WERI-Rb-1 (cell line): ENCODE data around the gene ACSF2.

ENCODE experiments used
- DNase-seq: peaks from one replicate; pipeline ENCODE4 v3.0.0-alpha.2; 2020
- H3K27ac ChIP-seq: fragments of 250-450 bp; sonication (Bioruptor Pico); 2 replicates; pipeline ENCODE4 v1.5.1; 2020; ENCODE audit warnings: mild to moderate bottlenecking, moderate library complexity
- H3K27me3 ChIP-seq: fragments of 250-450 bp; sonication (Bioruptor Pico); 2 replicates; pipeline ENCODE4 v1.5.1; 2021; ENCODE audit warnings: mild to moderate bottlenecking, low read depth, moderate library complexity; ENCODE audit not compliant: insufficient read depth, severe bottlenecking
- H3K36me3 ChIP-seq: fragments of 250-450 bp; sonication (Bioruptor Pico); 2 replicates; pipeline ENCODE4 v1.5.1; 2020; ENCODE audit warnings: mild to moderate bottlenecking, moderate library complexity
- H3K4me3 ChIP-seq: 2 replicates; pipeline ENCODE4 v1.5.1; 2011; ENCODE audit warnings: low read depth, mild to moderate bottlenecking, control low read depth, low read length
- H3K9me3 ChIP-seq: fragments of 250-450 bp; sonication (Bioruptor Pico); 2 replicates; pipeline ENCODE4 v1.5.1; 2021; ENCODE audit warnings: mild to moderate bottlenecking, moderate library complexity; ENCODE audit not compliant: severe bottlenecking
- TF ChIP-seq, protein P1 (sequence below): IDR thresholded peaks from 2 replicates; pipeline ENCODE4 v1.5.1; 2011; ENCODE audit warnings: low read depth, mild to moderate bottlenecking, control low read depth, inconsistent platforms, low read length

ACSF2 gene

DNA sequence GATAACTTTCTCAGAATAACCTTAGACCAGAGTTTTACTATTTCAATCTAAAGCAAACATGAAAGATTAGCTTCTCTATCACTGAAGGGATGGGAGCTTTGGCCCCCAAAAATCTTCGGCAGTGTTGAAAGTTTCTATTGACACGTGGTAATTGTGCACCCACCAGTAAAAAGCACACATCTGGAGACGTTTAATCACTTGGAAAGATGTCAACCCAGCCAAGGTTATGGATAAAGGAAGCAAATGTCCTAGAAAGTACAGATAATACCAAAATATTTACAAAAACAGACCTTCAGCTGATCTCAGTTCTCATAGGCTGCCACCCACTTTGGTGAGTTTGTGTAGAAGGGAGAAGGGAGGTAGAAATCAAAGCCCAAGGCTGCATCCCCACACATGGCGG is 87.5 kb downstream of the ACSF2 start:
- H3K27me3 ChIP-seq = no peaks in the 10 kb centered on the region
- H3K9me3 ChIP-seq = no peaks in the 10 kb centered on the region
- no peak overlapping the region for H3K27ac ChIP-seq
- no peaks in the 10 kb centered on the region for H3K36me3 ChIP-seq
- DNase-seq = no peak
- H3K4me3 ChIP-seq = no peak overlapping the region
- TF ChIP-seq, protein P1, sequence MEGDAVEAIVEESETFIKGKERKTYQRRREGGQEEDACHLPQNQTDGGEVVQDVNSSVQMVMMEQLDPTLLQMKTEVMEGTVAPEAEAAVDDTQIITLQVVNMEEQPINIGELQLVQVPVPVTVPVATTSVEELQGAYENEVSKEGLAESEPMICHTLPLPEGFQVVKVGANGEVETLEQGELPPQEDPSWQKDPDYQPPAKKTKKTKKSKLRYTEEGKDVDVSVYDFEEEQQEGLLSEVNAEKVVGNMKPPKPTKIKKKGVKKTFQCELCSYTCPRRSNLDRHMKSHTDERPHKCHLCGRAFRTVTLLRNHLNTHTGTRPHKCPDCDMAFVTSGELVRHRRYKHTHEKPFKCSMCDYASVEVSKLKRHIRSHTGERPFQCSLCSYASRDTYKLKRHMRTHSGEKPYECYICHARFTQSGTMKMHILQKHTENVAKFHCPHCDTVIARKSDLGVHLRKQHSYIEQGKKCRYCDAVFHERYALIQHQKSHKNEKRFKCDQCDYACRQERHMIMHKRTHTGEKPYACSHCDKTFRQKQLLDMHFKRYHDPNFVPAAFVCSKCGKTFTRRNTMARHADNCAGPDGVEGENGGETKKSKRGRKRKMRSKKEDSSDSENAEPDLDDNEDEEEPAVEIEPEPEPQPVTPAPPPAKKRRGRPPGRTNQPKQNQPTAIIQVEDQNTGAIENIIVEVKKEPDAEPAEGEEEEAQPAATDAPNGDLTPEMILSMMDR = no peak

DNA sequence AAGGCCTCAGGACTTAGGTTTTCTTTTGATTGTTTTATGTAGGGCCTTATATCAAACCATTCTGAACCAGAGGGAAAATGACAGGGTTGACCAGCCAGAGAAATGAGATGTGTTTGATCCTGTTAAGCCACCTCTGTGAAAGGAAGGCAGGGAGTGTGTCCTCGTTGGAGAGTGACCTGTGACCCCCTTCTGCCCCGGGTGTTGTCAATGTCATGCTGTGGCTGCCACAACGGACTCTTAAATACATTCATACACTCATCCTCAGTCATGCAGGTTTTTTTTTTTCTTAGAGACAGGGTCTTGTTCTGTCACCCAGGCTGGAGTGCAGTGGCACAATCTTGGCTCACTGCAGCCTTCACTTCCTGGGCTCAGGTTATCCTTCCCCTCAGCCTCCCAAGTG is 88.4 kb downstream of the ACSF2 start:
- TF ChIP-seq, protein P1 = no peak
- DNase-seq = no peak
- Histone ChIP-seq H3K27ac (no peak overlapping the region), H3K27me3 (no peaks in the 10 kb centered on the region), H3K4me3 (no peak overlapping the region), H3K9me3 (no peaks in the 10 kb centered on the region), H3K36me3 (no peaks in the 10 kb centered on the region)

DNA sequence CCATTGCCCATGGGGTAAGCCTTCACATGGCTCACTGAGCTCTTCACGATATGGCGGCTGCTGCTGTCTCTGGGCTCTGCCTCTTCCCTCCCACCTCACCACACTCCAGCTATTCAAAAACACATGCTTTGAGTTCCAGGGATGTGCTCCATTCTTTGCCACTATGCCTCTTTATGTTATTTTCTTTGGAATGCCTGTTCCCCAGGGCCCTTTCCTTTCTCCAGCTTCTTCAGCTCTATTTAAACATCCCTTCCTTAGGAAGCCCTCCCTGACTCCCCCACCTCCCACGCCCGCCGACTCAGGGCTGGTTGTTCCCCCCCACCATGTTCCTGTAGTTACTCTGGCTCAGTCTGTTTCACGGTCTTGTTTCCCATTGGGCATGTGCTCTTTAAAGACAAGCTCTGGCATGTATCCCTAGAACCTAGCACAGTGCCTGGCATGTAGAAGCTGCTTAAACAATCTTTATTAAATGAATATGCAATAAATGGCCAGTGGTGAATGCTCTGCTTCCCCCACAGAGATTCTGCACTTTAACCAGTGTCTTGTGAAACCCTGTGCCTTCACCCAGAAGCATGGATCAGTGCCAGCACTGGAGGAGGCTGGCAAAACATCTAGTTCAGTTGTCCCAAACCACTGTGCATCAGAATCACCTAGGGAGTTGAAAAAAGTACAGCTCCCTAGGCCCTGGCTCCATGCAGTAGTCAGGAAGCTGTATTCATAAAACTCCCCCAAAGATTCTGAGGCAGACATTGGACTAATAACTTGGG is 89.1 kb downstream of the ACSF2 start:
- TF ChIP-seq, protein P1 = no peak
- H3K36me3 ChIP-seq = no peaks in the 10 kb centered on the region
- no peaks in the 10 kb centered on the region for H3K27me3 ChIP-seq
- no peak overlapping the region for H3K4me3 ChIP-seq
- no peak for DNase-seq
- H3K27ac ChIP-seq = no peak overlapping the region
- H3K9me3 ChIP-seq = no peaks in the 10 kb centered on the region

DNA sequence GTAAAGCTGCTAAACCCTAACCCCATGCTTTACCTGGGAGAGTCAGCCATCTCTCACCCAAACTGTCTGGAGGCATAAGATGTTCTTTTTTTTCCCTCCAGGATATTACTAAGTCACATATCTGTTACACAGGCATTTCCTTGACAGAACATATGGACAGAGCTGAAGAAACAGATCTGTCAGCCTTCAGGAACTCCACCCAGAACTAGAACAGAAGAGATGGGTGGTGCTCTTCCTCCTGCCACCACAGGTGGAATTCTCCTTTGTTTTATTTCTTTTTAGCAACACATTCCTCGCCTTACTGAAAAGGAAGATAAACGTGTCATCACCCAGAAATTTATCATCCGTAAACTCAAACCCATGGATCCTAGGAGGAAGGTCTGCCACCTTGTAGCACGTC is 91.0 kb downstream of the ACSF2 start:
- Histone ChIP-seq H3K27me3 (no peaks in the 10 kb centered on the region), H3K36me3 (no peaks in the 10 kb centered on the region), H3K9me3 (no peaks in the 10 kb centered on the region), H3K27ac (no peak overlapping the region), H3K4me3 (no peak overlapping the region)
- no peak for DNase-seq
- TF ChIP-seq, protein P1 = no peak

DNA sequence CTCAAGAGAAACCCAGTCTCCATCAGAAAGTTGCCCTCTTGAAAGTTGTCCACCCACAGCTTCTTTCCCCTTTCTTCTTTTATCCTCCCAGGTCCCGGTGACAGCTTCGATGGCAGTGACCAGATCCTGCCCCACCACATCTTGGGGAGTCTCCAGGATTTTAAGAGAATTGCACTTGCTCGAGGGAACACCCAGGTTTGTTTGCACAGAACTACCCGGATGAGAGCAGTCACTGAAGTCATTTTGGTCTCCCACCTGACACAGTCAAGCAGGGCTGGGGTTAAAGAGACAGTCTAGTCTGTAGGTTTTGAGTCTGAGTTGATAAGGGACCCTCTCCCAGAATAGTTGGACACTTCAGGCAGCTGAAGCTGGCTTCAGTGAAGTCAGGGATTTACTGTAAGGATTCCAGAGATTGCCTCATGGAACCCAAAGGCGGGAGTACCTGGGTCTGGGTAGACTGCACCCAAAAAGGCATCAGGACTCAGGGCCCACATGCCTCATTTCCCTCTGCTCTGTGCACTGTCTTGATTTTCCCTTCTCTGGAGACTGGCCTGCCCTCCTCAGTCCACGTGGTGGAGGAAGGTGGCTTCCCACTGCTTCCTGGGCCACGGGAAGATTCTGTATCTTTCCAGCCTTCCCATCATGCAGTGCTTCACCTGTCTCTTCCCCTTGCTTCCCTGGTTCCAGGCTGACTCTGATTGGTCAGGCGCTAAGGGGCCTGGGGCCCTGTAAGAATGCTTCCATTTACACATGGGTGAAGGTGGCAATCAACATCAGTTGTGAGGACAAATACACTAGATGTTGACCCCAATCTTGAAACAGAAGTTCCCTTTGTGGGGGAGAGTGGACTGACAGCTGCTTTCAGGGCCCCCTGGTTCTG is 91.7 kb downstream of the ACSF2 start:
- Histone ChIP-seq H3K4me3 (no peak overlapping the region), H3K27ac (no peak overlapping the region), H3K9me3 (no peaks in the 10 kb centered on the region), H3K36me3 (no peaks in the 10 kb centered on the region), H3K27me3 (no peaks in the 10 kb centered on the region)
- no peak for DNase-seq
- TF ChIP-seq, protein P1 = no peak
